GM21786 (cell line): ENCODE results near the gene FIP1L1.
A peak's percentile ranks its signal among the peaks of the same experiment; 100 is the strongest.
"Not testable (repeated sequence)": the region's sequence is repeated elsewhere in the genome, so short reads cannot be mapped to it uniquely, and the experiment has no call there.

Experiments used
- ATAC-seq: cut with Tn5 transposase; IDR thresholded peaks from one replicate; pipeline ENCODE4 v1.9.1; 2021; ENCODE audit not compliant: unreplicated experiment

The FIP1L1 gene, protein sequence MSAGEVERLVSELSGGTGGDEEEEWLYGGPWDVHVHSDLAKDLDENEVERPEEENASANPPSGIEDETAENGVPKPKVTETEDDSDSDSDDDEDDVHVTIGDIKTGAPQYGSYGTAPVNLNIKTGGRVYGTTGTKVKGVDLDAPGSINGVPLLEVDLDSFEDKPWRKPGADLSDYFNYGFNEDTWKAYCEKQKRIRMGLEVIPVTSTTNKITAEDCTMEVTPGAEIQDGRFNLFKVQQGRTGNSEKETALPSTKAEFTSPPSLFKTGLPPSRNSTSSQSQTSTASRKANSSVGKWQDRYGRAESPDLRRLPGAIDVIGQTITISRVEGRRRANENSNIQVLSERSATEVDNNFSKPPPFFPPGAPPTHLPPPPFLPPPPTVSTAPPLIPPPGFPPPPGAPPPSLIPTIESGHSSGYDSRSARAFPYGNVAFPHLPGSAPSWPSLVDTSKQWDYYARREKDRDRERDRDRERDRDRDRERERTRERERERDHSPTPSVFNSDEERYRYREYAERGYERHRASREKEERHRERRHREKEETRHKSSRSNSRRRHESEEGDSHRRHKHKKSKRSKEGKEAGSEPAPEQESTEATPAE

DNA sequence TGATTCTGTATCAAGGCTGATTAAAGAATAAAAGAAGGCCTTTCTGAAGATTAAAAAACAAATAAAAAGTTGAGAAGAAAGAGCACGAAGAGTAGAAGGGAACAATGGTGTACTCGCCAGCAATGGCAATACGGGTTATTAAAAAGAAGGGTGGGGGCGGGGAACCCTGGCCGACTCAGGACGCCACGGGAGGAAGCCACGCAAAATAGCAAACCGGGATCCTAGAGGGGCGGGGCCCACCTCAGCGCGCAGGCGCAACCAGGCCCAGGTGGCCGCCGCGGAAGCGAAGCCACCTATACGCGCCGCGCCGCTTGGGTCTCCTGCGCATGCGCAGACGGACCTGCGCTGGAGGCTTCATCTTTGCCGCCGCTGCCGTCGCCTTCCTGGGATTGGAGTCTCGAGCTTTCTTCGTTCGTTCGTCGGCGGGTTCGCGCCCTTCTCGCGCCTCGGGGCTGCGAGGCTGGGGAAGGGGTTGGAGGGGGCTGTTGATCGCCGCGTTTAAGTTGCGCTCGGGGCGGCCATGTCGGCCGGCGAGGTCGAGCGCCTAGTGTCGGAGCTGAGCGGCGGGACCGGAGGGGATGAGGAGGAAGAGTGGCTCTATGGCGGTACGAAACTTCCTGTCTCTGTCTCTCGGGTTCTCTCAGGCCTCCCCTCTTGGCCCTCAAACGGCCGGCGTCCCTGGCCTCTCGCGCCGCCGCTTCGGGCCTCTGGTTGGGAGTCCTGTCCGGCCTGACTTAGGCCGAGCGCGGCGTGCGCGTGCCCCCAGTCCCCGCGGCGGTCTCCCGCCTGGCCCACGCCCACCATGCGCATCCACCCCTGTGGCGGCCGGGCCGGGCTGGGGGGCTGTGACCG is at the start of gene FIP1L1:
Gene FIP1L1 (plus strand): TSS at position 323 of the 852 bp plus-strand sequence. CDS start 198 bp downstream, at position 521.
- peak; percentile 92 for ATAC-seq

DNA sequence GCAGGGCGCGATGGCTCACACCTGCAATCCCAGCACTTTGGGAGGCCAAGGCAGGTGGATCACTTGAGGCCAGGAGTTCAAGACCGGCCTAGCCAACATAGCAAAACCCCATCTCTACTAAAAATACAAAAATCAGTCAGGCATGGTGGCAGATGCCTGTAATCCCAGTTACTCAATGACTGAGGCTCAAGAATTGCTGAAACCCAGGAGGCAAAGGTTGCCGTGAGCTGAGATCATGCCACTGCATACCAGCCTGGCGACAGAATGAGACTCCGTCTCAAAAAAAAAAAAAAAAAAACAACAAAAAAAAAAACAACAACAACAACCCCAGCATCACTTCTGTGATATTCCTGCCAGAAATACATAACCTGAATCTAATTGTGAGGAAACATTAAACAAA is 42.5 kb upstream of the FIP1L1 start:
- not testable (repeated sequence) for ATAC-seq

DNA sequence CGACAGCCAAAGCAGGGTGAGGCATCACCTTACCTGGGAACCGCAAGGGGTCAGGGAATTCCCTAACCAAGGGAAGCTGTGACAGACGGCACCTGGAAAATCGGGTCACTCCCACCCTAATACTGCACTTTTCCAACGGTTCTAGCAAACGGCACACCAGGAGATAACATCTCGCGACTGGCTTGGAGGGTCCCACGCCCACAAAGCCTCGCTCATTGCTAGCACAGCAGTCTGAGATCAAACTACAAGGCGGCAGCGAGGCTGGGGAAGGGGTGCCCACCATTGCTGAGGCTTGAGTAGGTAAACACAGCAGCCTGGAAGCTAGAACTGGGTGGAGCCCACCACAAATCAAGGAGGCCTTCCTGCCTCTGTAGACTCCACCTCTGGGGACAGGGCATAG is 37.3 kb upstream of the FIP1L1 start:
- ATAC-seq, result not testable (repeated sequence)

DNA sequence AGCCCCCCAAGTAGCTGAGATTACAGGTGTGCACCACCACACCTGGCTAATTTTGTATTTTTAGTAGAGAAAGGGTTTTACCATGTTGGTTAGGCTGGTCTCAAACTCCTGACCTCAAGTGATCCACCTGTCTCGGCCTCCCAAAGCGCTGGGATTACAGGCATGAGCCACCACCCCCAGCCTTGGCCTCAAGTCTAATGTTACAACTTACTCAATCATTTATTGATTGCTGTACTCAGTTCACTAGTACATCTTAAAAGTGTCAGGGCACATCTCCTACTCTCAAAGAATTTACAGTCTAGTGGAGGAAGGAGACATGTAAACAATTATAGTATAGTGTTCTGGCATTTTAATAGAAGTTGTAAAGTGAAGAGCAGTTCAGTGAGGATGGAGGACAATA is 31.0 kb upstream of the FIP1L1 start:
- not testable (repeated sequence) for ATAC-seq

DNA sequence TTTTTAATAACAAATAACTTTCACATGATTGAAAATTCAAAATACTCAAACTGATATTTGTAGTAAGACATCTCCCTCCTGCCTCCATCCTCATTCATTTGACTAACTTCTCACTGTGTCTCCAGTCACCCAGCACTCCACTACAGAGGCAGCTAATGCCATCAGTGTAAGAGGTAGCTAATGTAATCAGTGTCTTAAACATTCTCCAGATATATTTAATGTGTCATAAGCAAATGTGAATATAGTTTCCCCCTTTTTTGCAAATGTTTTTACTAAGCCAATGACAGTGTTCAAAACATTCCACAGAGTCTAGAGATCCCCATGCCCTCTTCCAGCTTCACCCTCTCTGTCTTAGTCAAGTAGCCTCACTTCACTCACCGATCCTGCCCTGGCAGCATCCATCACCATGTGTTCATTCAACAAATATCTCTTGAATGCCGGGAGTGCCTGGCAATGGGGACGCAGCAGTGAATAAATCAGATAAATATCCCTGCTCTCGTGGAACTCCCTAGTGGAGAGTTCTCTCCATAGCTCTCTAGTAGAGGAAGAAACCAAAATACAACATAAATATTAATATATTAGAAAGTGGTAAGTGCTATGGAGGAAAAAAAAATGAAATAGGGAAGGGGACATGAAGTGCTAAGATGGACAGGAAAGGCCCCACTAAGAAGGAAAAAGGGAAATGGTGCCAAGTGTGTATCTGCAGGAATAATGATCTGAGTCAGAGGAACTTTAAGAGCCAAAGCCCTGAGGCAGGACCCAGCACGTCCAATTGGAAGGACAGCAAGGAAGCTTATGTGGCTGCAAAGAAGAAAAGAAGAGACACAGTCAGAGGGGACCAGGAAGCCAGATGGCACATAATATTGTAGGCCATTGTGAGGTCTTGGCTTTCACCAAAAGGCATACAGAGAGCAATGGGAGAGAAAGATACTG is 30.3 kb upstream of the FIP1L1 start:
- no peak for ATAC-seq

DNA sequence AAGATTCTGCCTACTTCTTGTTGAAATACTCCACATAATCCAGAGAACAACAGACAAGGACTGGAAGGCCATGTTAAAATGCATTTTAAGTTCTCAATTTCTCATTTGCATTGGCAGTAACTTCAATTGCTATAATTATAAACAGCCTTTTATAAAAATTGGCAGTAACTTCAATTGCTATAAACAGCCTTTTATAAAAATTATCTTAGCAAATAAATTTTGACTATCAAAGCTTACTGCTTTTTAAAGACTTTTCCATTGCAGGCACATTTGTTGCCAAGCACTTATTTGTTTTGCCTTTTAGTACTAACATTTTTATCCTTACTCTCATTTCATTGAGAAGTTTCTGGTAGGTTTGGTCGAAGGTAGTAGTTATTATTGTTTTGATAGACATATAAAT is 29.4 kb upstream of the FIP1L1 start:
- no peak for ATAC-seq

DNA sequence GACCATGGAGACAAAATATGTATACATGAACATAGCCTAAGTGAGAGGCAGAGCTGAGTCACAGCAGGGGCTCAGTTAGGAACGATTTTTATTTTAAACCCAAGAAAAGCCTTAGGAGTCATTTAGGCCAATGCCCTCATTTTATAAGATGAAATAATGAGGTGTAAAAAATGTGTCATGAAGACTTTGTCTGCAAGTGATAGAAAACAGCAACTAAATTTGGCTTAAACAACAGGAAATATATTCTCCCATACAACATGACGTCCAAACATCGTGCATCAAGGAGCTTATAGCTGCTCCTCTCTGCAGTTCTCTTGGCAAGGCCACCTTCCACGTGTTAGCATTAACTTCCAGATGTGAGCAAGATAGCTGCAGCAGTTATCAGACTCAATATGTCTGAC is 28.4 kb upstream of the FIP1L1 start:
- no peak for ATAC-seq

DNA sequence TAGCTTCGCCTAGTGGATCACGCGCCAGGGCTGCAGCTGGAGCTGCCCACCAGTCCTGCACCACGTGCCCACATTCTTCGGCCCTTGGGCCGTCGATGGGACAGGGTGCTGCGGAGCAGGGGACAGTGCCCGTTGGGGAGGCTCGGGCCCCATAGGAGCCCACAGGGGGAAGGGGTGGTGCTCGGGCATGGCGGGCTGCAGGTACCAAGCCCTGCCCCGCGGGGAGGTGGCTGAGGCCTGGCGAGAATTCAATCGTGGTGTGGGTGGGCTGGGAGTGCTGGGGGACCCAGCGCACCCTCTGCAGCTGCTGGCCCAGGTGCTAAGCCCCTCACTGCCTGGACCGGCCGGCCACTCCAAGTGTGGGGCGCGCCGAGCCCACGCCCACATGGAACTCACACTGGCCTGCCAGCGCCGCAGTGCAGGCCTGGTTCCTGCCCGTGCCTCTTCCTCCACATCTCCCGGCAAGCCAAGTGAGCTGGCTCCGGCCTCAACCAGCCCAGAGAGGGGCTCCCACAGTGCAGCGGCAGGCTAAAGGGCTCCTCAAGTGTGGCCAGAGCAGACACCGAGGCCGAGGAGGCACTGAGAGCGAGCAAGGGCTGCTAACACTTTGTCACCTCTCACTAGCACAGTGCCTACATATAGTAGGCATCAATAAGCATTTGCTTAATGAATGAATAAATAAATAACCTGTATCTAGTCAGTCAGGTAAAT is 23.3 kb upstream of the FIP1L1 start:
- no peak for ATAC-seq

DNA sequence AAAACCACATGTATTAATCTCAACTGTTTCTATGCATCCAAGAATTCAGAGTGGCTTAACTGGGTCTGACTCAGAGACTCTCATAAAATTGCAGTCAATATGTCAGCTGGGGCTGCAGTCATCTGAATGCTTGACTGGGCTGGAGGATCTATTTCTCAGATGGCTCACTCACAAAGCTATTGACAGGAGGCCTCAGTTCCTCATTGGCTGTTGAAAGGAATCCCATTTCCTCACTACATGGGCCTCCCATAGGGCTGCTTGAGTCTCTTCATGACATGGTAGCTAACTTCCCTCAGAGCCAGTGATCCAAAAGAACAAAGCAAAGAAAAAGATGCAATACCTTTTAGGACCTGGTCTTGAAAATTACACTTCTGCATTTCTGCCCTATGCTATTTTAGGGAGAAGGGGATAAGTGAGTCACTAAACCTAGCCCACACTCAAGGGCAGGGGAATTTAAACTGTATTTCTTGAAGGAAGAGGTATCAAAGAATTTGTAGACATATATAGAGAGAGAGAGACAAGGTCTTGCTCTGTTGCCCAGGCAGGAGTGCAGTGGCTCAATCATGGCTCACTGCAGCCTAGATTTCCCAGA is 21.4 kb upstream of the FIP1L1 start:
- no peak for ATAC-seq

DNA sequence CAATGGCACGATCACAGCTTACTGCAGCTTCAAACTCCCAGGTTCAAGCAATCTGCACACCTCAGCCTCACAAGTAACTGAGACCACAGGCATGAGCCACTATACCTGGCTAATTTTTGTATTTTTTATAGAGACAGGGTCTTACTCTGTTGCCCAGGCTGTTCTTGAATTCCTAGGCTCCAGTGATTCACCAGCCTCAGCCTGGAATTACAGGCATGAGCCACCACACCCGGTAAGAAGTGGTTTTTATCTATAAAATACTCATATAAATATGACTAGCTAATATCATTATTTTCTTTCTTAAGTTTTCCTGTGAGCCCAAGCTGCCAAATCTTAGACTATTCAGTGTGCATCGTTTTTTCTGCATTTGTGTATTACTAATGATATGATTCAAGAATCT is 16.0 kb upstream of the FIP1L1 start:
- ATAC-seq, result no peak

DNA sequence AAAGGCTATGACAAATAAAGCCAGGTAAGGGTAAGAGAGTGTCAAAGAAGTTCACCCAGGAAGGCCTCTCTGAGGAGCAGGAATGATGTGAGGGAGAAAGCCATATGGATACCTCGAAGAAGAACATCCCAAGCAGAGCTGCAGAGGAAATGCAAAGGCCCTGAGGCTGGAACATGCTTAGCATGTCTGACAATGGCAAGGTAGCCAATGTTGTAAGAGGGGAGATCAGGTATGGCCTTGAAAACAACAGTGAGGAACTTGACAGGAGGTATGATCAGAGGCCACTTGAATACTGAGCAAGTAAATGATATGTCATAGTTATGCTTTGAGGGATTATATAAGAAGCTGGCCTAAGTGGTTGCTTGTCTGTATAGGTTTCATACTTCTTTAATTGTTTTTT is 15.3 kb upstream of the FIP1L1 start:
- ATAC-seq, result no peak

DNA sequence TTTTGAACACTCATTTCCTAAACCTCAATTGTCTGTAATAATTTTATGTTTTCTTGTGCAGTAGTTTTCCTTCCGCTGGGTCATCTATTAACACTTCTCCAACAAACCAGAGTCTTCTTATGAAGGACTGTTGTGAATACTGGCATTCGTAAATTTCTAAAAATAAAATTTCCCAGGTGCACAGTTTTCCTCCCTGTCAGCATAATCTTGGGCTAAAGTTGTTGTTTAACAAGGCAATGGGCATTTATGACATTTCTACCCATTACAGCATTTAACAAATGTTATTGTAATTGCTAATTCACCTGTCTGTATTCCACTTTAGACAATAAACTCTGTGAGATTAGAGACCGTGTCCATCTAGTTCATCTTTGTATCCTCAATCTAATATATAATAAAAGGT is 12.8 kb upstream of the FIP1L1 start:
- ATAC-seq, result no peak

DNA sequence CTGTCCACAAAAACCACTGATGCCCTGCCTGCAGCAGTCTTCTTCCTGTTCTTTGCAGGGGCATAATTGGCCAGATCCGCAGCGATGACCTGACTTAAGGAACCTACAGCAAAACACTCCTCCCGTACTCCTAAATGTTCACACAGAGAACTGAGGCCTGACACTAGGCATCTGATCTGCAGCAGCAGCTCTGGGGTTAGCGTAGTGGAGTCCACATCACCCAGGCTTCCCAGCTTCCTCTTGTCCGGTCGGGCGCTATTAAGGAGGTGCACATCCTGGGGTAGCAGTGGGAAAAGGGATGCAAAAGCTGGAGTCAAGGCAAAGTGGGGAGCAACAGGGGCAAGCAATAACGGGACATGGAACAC is 12.3 kb upstream of the FIP1L1 start:
- peak; percentile 9 for ATAC-seq

DNA sequence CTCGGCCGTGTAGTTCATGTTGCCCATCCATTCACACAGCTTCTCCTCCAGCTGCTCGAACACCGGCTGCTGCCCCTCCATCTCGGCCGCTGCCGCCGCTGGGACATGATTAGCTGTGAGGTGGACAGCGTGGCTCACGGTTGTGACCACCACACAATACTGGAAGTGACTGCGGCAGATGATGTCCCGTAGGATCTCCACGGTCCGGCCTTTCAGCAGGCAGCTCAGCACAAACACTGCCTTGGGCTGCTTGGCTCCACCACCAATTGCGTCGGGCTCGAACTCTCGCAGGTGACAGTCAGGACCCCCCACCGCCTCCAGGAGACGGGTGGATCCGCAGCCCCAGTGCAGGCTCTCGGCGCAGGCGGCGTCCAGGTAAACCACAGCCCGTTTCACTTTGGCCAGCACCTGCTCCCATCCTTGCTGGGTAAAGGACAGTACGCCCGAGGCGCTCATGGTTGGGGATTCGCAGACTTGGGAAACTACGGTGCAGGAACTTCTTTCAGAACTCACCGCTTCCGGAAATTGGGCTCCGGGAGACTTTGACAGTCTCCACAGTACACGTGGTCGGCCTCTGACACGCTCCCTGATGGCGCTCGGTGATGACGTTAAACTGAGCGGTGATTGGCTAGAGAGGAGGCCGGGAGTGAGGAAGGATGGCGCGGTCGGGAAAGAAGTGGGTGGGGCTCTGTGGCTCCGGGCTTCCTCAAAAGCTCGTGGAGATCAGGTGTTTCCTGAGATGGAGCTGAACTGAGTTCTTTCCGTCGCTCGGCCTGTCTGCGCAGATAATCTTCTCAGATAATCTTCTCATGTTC is 11.7 kb upstream of the FIP1L1 start, which contains the start of gene SCFD2:
Gene SCFD2 (minus strand): TSS at position 576 of the 815 bp plus-strand sequence.
- ATAC-seq, result peak; percentile 97

DNA sequence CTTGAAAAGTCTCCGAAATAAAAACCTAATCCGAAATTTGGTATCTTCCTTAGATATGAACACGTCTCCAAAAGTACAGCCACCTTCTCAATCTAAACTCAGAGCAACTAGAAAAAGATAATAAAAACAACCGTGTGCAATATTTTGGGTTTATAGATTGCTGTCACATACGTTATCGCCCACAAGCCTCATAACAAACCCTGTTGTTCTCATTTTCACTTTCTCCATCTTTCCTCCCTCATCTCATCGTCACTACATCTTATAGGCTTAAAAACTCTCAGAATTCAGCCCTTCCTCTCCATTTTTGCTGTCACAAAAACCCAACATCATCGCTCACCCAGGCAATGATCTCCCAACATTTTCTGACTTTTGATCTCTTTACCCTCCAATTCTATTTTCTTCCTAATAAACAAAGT is 11.1 kb upstream of the FIP1L1 start:
- ATAC-seq, result peak; percentile 6

DNA sequence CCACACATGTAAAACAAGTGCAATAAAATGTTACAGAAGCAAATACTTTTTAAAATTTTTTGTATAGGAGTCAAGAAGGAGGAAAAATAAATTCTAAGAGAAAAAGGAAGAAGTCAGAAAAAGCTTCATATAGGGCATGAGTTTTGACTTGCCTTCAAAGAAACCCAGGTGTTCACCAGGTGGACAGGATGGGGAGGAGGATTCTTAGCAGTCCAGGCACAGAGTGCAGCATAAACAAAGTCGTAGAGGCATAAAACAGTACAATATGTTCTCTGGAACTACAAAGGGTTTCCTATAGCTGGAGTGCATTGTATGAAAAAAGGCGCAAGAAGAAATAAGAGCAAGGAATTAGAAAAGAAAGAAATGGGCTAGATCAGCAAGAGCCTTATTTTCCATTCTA is 9.7 kb upstream of the FIP1L1 start:
- no peak for ATAC-seq

DNA sequence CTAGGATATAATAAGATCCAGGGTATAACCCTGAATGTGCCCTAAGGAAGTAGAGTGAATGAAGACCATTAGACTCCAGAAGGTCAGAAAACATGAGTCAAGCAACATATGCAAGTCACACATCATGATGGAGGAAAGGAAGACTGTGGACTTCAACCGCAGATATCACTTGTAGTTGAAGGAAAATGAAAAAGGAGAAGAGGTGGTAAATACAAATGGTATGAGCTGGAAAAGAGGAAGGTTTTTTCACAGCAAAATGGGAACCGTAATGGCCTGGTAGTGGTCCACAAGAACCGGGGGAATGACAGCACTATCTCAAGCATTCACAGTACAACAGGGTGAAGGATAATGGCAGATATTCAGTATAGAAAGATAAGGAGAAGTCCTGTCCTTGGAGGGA is 6.4 kb upstream of the FIP1L1 start:
- ATAC-seq, result no peak

DNA sequence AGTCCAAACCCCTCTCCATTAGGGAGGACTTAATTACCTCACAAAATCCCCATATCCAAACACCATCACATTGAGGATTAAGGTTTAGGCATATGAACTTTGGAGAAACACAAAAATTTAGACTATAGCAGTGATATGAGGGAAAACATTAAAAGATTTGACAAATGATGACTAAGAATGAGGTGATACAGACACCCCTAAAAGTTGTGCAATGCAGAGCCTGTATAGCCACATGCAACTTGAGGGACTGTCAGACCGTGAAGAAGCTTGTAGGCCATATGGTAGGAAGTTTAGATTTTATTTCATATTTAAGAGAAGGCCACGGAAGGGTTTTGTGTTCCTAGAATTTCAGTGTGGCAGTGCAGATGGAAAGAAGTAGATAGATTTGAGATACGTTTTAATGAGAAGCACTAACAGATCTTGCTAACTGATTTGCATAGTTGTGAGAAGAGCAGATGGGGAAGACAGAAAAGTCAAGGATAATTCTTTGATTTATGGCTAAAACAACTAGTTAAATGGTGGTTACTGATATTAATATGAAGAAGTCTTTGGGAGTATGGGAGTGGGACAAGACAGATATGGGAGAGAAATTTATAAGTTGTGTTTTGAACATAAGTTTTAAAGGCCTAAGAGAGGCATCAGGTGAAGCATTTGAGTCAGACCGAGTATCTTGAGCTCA is 5.5 kb upstream of the FIP1L1 start:
- no peak for ATAC-seq
